Activated naive CD8-positive, alpha-beta T cell treated with anti-CD3 and anti-CD28 coated beads for 36 hours (primary cell): ENCODE measurements around the gene NT5C2. TPM values are rescaled to one million over a fixed set of nuclear protein-coding genes. Genes with fewer than 3 reads are reported as not detected.
A peak's percentile ranks its signal among the peaks of the same experiment; 100 is the strongest.

Experiments
- DNase-seq: peaks from one replicate; pipeline ENCODE4 v3.0.0; 2021
- H3K27ac Mint-ChIP-seq: one replicate; pipeline ENCODE4 v1.8.0; 2022; ENCODE audit warnings: mild to moderate bottlenecking, moderate library complexity, mixed read lengths
- H3K27me3 Mint-ChIP-seq: one replicate; pipeline ENCODE4 v1.8.0; 2022; ENCODE audit warnings: mild to moderate bottlenecking, mixed read lengths
- H3K36me3 Mint-ChIP-seq: one replicate; pipeline ENCODE4 v1.8.0; 2021; ENCODE audit warnings: mild to moderate bottlenecking, mixed read lengths
- H3K4me1 Mint-ChIP-seq: one replicate; pipeline ENCODE4 v1.8.0; 2021; ENCODE audit warnings: mixed read lengths
- H3K4me3 Mint-ChIP-seq: one replicate; pipeline ENCODE4 v1.8.0; 2022; ENCODE audit warnings: mild to moderate bottlenecking, moderate library complexity, mixed read lengths
- H3K9me3 Mint-ChIP-seq: one replicate; pipeline ENCODE4 v1.8.0; 2022; ENCODE audit warnings: mixed read lengths
- total RNA-seq, 2 experiments: library from RNA; stranded (reverse); gene quantifications; one replicate each; pipeline ENCODE4 v1.2.3, GENCODE V29; 2021

NT5C2 gene
- total RNA-seq, 2 experiments from 2014 or later: 41.8 to 46.8 TPM

DNA sequence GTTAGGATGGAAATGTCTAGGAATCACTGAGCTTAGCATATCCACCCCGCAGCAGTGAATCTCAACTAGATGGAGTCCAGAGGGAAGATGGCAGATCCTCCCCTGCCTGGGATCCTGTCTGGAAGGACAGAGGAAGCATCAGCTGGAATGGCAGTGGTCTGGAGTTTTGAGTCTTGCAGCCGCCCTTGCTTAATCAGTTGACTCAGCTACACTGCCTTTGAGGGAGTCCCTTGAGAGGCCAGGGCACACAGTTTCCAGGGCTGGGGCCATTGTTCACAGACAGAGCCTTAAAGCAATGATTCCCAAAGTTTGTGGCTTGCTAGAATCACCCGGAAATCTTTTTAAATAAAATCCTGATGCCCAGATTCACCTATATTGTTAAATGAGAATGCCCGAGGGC, 128.1 kb downstream of the NT5C2 start:
- H3K4me3 Mint-ChIP-seq: no peak overlapping the region
- H3K27ac Mint-ChIP-seq: no peak overlapping the region
- no peaks in the 10 kb centered on the region for H3K36me3 Mint-ChIP-seq
- no peaks in the 10 kb centered on the region for H3K27me3 Mint-ChIP-seq
- H3K9me3 Mint-ChIP-seq: no peaks in the 10 kb centered on the region
- no peak for DNase-seq
- H3K4me1 Mint-ChIP-seq: peaks cover 15% of the 10 kb centered on the region

GRCh38 chr10:103062854-103063590, 130.1 kb downstream of the NT5C2 start:
- Mint-ChIP-seq H3K4me1 (no peaks in the 10 kb centered on the region), H3K4me3 (no peak overlapping the region), H3K27ac (no peak overlapping the region), H3K9me3 (no peaks in the 10 kb centered on the region), H3K36me3 (no peaks in the 10 kb centered on the region), H3K27me3 (no peaks in the 10 kb centered on the region)
- DNase-seq: no peak

GRCh38 chr10:103060575-103060974, 132.5 kb downstream of the NT5C2 start:
- Mint-ChIP-seq H3K27ac (no peak overlapping the region), H3K4me1 (no peaks in the 10 kb centered on the region), H3K4me3 (no peak overlapping the region), H3K9me3 (no peaks in the 10 kb centered on the region), H3K36me3 (no peaks in the 10 kb centered on the region), H3K27me3 (no peaks in the 10 kb centered on the region)
- DNase-seq: no peak

- H3K9me3 Mint-ChIP-seq: no peaks in the 10 kb centered on the region
- H3K27ac Mint-ChIP-seq: no peak overlapping the region
- no peak for DNase-seq
- H3K27me3 Mint-ChIP-seq: no peaks in the 10 kb centered on the region
- H3K36me3 Mint-ChIP-seq: no peaks in the 10 kb centered on the region
- no peak overlapping the region for H3K4me3 Mint-ChIP-seq
- peaks cover 16% of the 10 kb centered on the region for H3K4me1 Mint-ChIP-seq
Observed at GRCh38 chr10:103058034-103058433, 135.0 kb downstream of the NT5C2 start.

DNA sequence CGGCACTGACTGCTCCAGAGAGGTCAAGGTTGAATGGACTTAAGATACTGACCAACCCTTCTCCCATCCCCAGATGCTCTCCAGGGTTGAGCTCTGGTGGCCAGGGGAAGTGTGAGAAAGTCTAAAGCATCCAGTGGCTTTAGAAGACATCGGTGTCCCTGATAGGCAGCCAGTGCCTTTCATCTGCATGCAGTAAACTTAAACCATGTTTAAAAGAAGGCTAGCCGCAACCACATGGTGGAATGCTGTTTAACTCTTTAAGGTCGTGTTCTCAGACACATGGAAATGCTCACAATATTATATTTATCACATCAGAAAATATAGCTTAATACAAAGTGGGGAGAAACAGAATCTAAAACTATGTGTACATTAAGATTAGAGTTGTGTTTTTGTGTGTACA, 138.0 kb downstream of the NT5C2 start:
- no peak overlapping the region for H3K4me3 Mint-ChIP-seq

DNA sequence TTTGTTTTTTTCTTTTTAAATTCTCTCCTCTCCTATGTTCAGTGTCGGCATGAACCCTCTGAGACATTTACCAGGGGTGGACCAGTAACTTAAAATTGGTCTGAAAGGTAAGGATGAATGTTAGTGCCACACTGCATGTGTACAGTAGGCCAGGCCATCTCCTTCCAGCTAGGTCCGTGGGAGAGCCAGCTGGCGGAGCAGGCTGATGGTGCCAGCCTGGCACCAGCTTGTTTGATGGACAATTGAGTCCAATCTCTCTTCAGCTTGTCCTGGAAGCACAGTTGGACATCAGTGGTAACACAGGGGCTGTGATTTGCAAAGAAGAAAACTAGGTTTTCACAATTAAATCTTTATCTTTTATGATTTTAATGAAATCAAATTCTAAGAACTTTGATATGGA, 138.5 kb downstream of the NT5C2 start:
- Mint-ChIP-seq H3K36me3 (no peaks in the 10 kb centered on the region), H3K27ac (peak overlapping the region; percentile 77), H3K4me3 (peak overlapping the region; percentile 77), H3K27me3 (no peaks in the 10 kb centered on the region), H3K4me1 (peaks cover 16% of the 10 kb centered on the region), H3K9me3 (no peaks in the 10 kb centered on the region)
- DNase-seq: no peak

More for the DNA sequence above, 138.0 kb downstream of the NT5C2 start:
- Mint-ChIP-seq H3K4me1 (peaks cover 16% of the 10 kb centered on the region), H3K36me3 (no peaks in the 10 kb centered on the region), H3K27me3 (no peaks in the 10 kb centered on the region), H3K27ac (no peak overlapping the region), H3K9me3 (no peaks in the 10 kb centered on the region)
- DNase-seq: no peak

GRCh38 chr10:103053659-103054581, 139.2 kb downstream of the NT5C2 start:
- Mint-ChIP-seq H3K9me3 (no peaks in the 10 kb centered on the region), H3K27ac (peak overlapping the region; percentile 77), H3K36me3 (no peaks in the 10 kb centered on the region), H3K4me3 (peak overlapping the region; percentile 77), H3K27me3 (no peaks in the 10 kb centered on the region), H3K4me1 (peaks cover 16% of the 10 kb centered on the region)
- peak; percentile 53 for DNase-seq

DNA sequence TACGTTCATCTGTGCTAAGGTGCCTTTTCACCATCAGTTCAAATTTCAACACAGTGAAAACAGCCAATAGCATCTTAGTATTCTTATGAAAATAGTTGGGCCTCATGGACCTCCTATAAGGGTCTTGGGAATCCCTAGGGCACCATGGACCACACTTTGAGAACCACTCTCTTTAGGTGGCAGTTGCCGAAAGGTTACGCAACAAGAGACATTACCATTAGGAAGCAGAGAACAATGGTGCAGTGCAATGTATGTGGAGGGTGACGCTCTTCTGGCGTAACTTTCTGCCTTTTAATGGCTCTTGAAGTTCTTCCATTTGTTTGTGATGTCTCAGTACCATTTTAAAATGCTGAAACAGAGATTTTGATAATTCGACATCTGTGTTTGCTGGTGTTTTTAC, 143.8 kb downstream of the NT5C2 start:
- Mint-ChIP-seq H3K4me3 (no peak overlapping the region), H3K4me1 (peaks cover 11% of the 10 kb centered on the region), H3K36me3 (no peaks in the 10 kb centered on the region), H3K9me3 (no peaks in the 10 kb centered on the region), H3K27me3 (no peaks in the 10 kb centered on the region), H3K27ac (no peak overlapping the region)
- no peak for DNase-seq

DNA sequence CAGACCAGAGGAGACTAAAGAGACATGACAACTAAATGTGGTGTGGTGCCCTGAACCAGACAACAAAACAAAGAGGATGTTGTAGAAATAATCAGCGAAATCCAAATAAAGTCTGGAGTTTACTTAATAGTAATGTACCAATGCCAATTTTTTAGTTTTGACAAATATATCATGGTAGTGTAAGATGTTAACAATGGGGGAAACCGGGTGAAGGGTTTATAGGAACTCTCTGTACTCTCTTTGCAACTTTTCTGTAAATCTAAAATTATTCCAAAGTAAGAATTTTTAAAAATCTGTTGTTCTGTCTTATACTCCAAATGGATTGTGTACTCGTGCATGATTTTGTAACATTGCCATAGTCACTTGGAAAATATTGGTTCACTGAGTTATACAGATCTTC, 145.7 kb downstream of the NT5C2 start:
- Mint-ChIP-seq H3K9me3 (no peaks in the 10 kb centered on the region), H3K27ac (no peak overlapping the region), H3K36me3 (no peaks in the 10 kb centered on the region), H3K27me3 (no peaks in the 10 kb centered on the region), H3K4me1 (no peaks in the 10 kb centered on the region), H3K4me3 (no peak overlapping the region)
- no peak for DNase-seq

GRCh38 chr10:103045961-103046360, 147.1 kb downstream of the NT5C2 start:
- H3K4me1 Mint-ChIP-seq: no peaks in the 10 kb centered on the region
- H3K27me3 Mint-ChIP-seq: no peaks in the 10 kb centered on the region
- H3K36me3 Mint-ChIP-seq: no peaks in the 10 kb centered on the region
- no peaks in the 10 kb centered on the region for H3K9me3 Mint-ChIP-seq
- H3K4me3 Mint-ChIP-seq: no peak overlapping the region
- no peak for DNase-seq
- no peak overlapping the region for H3K27ac Mint-ChIP-seq

- H3K4me3 Mint-ChIP-seq: no peak overlapping the region
- H3K27ac Mint-ChIP-seq: no peak overlapping the region
- DNase-seq: no peak
- H3K9me3 Mint-ChIP-seq: no peaks in the 10 kb centered on the region
- H3K27me3 Mint-ChIP-seq: no peaks in the 10 kb centered on the region
- no peaks in the 10 kb centered on the region for H3K36me3 Mint-ChIP-seq
- H3K4me1 Mint-ChIP-seq: no peaks in the 10 kb centered on the region
Observed at GRCh38 chr10:103044942-103045489, 148.1 kb downstream of the NT5C2 start.

DNA sequence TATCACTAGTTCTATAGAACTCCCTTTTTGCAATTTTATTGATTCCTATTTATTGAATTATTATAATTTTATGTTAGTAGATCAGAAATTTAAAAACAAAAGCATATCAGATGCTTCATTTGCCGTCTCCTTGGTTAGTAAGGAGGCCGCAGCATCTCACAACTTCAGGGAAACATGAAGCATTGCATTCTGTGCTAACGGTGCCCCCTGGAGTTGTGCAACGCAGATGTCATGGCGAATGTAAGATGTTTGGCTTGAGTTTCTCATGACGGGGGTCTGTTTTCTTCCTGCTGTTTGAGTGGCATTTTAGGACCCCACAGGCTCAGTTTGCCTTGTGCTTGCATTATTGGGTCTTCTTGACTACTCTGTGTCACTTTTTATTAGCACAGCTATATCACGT, 150.2 kb downstream of the NT5C2 start:
- Mint-ChIP-seq H3K9me3 (no peaks in the 10 kb centered on the region), H3K4me1 (no peaks in the 10 kb centered on the region), H3K36me3 (no peaks in the 10 kb centered on the region), H3K27ac (no peak overlapping the region), H3K4me3 (no peak overlapping the region), H3K27me3 (no peaks in the 10 kb centered on the region)
- DNase-seq: no peak

DNA sequence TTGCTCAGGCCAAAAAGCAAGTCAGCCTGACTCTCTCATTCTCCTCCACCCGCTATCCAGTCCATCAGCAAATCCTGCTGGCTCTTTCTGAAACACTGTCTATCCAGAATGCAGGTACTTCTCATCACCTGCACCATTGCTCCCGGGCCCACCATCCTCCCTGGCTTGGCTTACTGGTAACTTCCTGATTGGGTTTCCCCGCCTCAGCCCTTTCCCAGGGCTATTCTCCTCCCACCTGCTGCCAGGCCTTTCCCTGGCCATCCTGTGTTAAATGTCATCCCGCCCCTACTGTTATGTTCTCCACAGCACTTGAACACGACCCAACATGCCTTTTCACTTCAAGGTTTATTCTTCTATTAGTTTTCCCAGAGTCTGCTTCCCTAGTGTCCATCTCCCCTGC, 150.9 kb downstream of the NT5C2 start:
- Mint-ChIP-seq H3K36me3 (no peaks in the 10 kb centered on the region), H3K4me1 (no peaks in the 10 kb centered on the region), H3K4me3 (no peak overlapping the region), H3K27ac (no peak overlapping the region), H3K9me3 (no peaks in the 10 kb centered on the region), H3K27me3 (no peaks in the 10 kb centered on the region)
- no peak for DNase-seq

DNA sequence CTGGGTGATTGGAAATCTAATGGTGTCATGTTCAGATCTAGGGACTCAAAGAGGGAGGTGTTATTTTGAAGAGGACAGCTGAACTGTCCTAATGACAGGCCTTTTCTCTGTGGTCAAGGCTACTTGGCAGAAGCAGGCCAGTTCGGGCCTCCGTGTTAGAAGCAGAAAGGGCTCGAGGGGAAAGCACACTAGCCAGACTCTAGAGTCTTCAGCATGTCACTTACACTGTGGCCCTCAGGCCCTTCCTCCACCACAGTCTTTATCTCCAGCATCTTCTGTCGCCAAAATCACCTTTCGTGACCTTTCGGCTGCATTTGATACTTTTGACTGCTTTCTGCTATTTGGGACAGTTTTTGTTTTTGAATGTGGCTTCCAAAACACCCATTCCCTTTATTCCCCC, 151.7 kb downstream of the NT5C2 start:
- no peak overlapping the region for H3K4me3 Mint-ChIP-seq
- no peaks in the 10 kb centered on the region for H3K4me1 Mint-ChIP-seq
- H3K36me3 Mint-ChIP-seq: no peaks in the 10 kb centered on the region
- no peaks in the 10 kb centered on the region for H3K27me3 Mint-ChIP-seq
- no peaks in the 10 kb centered on the region for H3K9me3 Mint-ChIP-seq
- no peak overlapping the region for H3K27ac Mint-ChIP-seq
- no peak for DNase-seq

GRCh38 chr10:103040418-103040817, 152.7 kb downstream of the NT5C2 start:
- H3K36me3 Mint-ChIP-seq: no peaks in the 10 kb centered on the region
- no peaks in the 10 kb centered on the region for H3K4me1 Mint-ChIP-seq
- no peaks in the 10 kb centered on the region for H3K9me3 Mint-ChIP-seq
- H3K4me3 Mint-ChIP-seq: no peak overlapping the region
- no peak for DNase-seq
- no peak overlapping the region for H3K27ac Mint-ChIP-seq
- H3K27me3 Mint-ChIP-seq: no peaks in the 10 kb centered on the region
